ENCODE results near the gene TUBA3C. TPM values are rescaled to one million over a fixed set of nuclear protein-coding genes. Genes with fewer than 3 reads are reported as not detected.
"Not testable (repeated sequence)": the region's sequence is repeated elsewhere in the genome, so short reads cannot be mapped to it uniquely, and the experiment has no call there.

The TUBA3C gene
- total RNA-seq, 1 experiment from 2014 or later, result not detected

- Mint-ChIP-seq H3K36me3 (ENCODE audit: insufficient read depth in 1 of 3, low read depth in 3 of 3) (peaks cover 16 to 38% (median 32%) of the 10 kb centered on the region in 3 experiments; a peak in 6 of 7 replicates), H3K9me3 (peaks cover 93 to 96% of the 10 kb centered on the region in 2 experiments)
- not testable (repeated sequence) for H2BK12ac ChIP-seq (ENCODE audit: insufficient read length, low read depth, low read length); H2BK5ac ChIP-seq (ENCODE audit: insufficient read length, low read length); H2AK5ac ChIP-seq (ENCODE audit: insufficient read length, low read length); H3K56ac ChIP-seq (ENCODE audit: insufficient read length, low read depth, low read length); H3K4me1 Mint-ChIP-seq; H3K18ac ChIP-seq (ENCODE audit: insufficient read length, low read depth, low read length); H4K20me1 ChIP-seq (ENCODE audit: control insufficient read depth, insufficient read depth, insufficient read length); H4K8ac ChIP-seq (replicated peaks; ENCODE audit: insufficient read length, low read depth, low read length); H2AFZ ChIP-seq (ENCODE audit: low read length); H2BK15ac ChIP-seq (ENCODE audit: low read depth, low read length); H3K9ac ChIP-seq (ENCODE audit: extremely low read depth, insufficient read length, low read length); H3K27me3 ChIP-seq (ENCODE audit: insufficient read depth, low read length); H3K4ac ChIP-seq (ENCODE audit: low read depth, low read length); H3K27me3 Mint-ChIP-seq (ENCODE audit: low read depth); H3K4me3 Mint-ChIP-seq; H3K14ac ChIP-seq (ENCODE audit: insufficient read depth, low read length); H2BK20ac ChIP-seq (ENCODE audit: low read depth, low read length, poor library complexity, severe bottlenecking); H3K4me2 ChIP-seq (ENCODE audit: insufficient read depth, insufficient read length, low read length); H3K27ac Mint-ChIP-seq; H3K23me2 ChIP-seq (ENCODE audit: insufficient read length, low read depth, low read length, poor library complexity, severe bottlenecking); H3T11ph ChIP-seq (ENCODE audit: low read length); H3K27ac ChIP-seq (ENCODE audit: insufficient read length, low read depth, low read length); DNase-seq; H3K79me1 ChIP-seq (ENCODE audit: insufficient read depth, low read depth, low read length, poor library complexity, severe bottlenecking); H3K79me2 ChIP-seq (ENCODE audit: insufficient read depth, low read length); H3K4me1 ChIP-seq (ENCODE audit: insufficient read depth, low read length); H4K5ac ChIP-seq (ENCODE audit: insufficient read length, low read depth, low read length); H3K23ac ChIP-seq (ENCODE audit: insufficient read length, low read depth, low read length); H4K91ac ChIP-seq (ENCODE audit: insufficient read length, low read depth, low read length); H2BK120ac ChIP-seq (ENCODE audit: low read depth, low read length, poor library complexity, severe bottlenecking)
- WGBS (ENCODE audit: extremely low coverage, insufficient read length, low lambda C conversion rate), result no CpG with 5 or more reads among the region's 5 CpGs
- H3K9me3 ChIP-seq (ENCODE audit: control insufficient read depth, low read depth, low read length), result peaks cover 52% of the 10 kb centered on the region
These were observed 7.7 kb upstream of the TUBA3C start for GRCh38 chr13:19189368-19189767.
